ENCODE results near the gene TLCD2. TPM values are rescaled to one million over a fixed set of nuclear protein-coding genes. Genes with fewer than 3 reads are reported as not detected.
A peak's percentile ranks its signal among the peaks of the same experiment; 100 is the strongest.

The TLCD2 gene
- total and polyA plus RNA-seq, 2 of the 13 experiments (the other 11 are each of a cell fraction or from before 2014, with no cell fraction given) = 0.90 to 1.1 TPM

DNA sequence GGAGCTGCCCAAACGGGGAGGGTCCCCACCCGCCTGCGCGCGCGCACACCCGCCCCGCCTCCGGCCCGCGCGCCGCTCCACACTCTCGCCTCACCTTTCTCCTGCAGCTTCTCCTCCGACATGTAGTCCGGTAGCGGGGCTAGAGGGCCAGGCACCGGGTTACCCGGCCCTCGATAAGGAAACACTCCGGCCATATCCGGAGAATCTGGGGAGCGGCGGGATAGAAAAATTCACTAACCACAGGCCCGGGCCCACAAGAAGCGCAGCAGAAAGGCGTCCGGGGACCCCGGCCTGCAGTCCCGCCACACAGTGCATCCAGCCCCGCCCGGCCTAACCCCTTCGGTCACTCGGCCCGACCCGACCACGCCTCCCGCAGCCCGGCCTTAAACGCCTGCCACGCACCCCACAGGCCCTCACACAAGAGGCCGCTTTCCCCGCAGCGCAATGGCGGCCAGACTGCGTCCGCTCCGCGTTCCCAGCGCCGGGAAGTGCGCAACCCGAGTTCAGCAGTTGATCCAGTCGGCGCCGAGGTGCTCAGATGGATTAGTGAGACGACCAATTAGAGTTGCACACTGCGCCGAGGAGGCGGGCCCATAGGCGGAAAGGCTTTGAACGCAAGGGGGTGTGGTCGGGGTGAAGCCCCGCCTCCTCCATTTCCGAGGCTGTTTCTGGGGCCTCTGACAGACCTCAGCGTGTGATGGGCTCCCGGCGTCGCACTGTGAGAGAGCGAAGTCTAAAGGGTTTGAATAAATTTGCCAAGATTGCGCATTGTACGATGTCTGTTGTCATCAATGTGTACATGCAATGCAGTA, 25.6 kb downstream of the TLCD2 start, which contains the start of gene PRPF8 (continued):
- TF ChIP-seq, protein P1, sequence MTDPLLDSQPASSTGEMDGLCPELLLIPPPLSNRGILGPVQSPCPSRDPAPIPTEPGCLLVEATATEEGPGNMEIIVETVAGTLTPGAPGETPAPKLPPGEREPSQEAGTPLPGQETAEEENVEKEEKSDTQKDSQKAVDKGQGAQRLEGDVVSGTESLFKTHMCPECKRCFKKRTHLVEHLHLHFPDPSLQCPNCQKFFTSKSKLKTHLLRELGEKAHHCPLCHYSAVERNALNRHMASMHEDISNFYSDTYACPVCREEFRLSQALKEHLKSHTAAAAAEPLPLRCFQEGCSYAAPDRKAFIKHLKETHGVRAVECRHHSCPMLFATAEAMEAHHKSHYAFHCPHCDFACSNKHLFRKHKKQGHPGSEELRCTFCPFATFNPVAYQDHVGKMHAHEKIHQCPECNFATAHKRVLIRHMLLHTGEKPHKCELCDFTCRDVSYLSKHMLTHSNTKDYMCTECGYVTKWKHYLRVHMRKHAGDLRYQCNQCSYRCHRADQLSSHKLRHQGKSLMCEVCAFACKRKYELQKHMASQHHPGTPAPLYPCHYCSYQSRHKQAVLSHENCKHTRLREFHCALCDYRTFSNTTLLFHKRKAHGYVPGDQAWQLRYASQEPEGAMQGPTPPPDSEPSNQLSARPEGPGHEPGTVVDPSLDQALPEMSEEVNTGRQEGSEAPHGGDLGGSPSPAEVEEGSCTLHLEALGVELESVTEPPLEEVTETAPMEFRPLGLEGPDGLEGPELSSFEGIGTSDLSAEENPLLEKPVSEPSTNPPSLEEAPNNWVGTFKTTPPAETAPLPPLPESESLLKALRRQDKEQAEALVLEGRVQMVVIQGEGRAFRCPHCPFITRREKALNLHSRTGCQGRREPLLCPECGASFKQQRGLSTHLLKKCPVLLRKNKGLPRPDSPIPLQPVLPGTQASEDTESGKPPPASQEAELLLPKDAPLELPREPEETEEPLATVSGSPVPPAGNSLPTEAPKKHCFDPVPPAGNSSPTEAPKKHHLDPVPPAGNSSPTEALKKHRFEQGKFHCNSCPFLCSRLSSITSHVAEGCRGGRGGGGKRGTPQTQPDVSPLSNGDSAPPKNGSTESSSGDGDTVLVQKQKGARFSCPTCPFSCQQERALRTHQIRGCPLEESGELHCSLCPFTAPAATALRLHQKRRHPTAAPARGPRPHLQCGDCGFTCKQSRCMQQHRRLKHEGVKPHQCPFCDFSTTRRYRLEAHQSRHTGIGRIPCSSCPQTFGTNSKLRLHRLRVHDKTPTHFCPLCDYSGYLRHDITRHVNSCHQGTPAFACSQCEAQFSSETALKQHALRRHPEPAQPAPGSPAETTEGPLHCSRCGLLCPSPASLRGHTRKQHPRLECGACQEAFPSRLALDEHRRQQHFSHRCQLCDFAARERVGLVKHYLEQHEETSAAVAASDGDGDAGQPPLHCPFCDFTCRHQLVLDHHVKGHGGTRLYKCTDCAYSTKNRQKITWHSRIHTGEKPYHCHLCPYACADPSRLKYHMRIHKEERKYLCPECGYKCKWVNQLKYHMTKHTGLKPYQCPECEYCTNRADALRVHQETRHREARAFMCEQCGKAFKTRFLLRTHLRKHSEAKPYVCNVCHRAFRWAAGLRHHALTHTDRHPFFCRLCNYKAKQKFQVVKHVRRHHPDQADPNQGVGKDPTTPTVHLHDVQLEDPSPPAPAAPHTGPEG (CRISPR knock-in tag; IDR thresholded peaks at IDR 0.05) = no peak
- TF ChIP-seq ZNF350 (CRISPR knock-in tag; IDR thresholded peaks at IDR 0.05; ENCODE audit: borderline replicate concordance, low read depth) (peak; percentile 82; the same call in 1 of the 2 replicates), CBX2 (IDR thresholded peaks at IDR 0.05; ENCODE audit: low read depth, low read length) (no peak), CBX2 (CRISPR knock-in tag; IDR thresholded peaks at IDR 0.05; ENCODE audit: low read depth) (no peak), HNF1A (IDR thresholded peaks at IDR 0.05; ENCODE audit: low read depth) (no peak), HNF1A (CRISPR knock-in tag; IDR thresholded peaks at IDR 0.05; ENCODE audit: borderline replicate concordance) (no peak), CCAR2 (optimal IDR thresholded peaks at IDR 0.05; ENCODE audit: low read depth, low read length) (no peak), EED (CRISPR knock-in tag; IDR thresholded peaks at IDR 0.05) (no peak), FOXM1 (CRISPR knock-in tag; IDR thresholded peaks at IDR 0.05) (no peak), ZMYM4 (CRISPR knock-in tag; IDR thresholded peaks at IDR 0.05) (peak; percentile 78), STAT5B (CRISPR knock-in tag; IDR thresholded peaks at IDR 0.05) (no peak), NCOA1 (CRISPR knock-in tag; IDR thresholded peaks at IDR 0.05) (peak; percentile 72; the same call in 1 of the 2 replicates), ZC3H13 (CRISPR knock-in tag; IDR thresholded peaks at IDR 0.05) (no peak), IRF9 (CRISPR knock-in tag; IDR thresholded peaks at IDR 0.05; ENCODE audit: borderline replicate concordance) (no peak; the same call in 1 of the 2 replicates)
- TF ChIP-seq, protein P2, sequence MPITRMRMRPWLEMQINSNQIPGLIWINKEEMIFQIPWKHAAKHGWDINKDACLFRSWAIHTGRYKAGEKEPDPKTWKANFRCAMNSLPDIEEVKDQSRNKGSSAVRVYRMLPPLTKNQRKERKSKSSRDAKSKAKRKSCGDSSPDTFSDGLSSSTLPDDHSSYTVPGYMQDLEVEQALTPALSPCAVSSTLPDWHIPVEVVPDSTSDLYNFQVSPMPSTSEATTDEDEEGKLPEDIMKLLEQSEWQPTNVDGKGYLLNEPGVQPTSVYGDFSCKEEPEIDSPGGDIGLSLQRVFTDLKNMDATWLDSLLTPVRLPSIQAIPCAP (CRISPR knock-in tag; IDR thresholded peaks at IDR 0.05; ENCODE audit: low read depth) = no peak

Data from HepG2 (cell line).